OCI-LY3 (cell line): ENCODE measurements around the gene RETREG1.

Experiments
- EZH2phosphoT487 ChIP-seq: fragments of 200-600 bp; shearing (Covaris generic); IDR thresholded peaks from 2 replicates; pipeline ENCODE4 v1.6.1; 2018; ENCODE audit warnings: antibody characterized with exemption, mixed run types, low read depth
- TF ChIP-seq, protein P1 (sequence below): fragments of 200-600, 300-600 bp; sonication (generic); IDR thresholded peaks from 2 replicates; pipeline ENCODE4 v1.5.1; 2014; ENCODE audit warnings: antibody characterized with exemption, low read length, low read depth

- TF ChIP-seq, protein P1, sequence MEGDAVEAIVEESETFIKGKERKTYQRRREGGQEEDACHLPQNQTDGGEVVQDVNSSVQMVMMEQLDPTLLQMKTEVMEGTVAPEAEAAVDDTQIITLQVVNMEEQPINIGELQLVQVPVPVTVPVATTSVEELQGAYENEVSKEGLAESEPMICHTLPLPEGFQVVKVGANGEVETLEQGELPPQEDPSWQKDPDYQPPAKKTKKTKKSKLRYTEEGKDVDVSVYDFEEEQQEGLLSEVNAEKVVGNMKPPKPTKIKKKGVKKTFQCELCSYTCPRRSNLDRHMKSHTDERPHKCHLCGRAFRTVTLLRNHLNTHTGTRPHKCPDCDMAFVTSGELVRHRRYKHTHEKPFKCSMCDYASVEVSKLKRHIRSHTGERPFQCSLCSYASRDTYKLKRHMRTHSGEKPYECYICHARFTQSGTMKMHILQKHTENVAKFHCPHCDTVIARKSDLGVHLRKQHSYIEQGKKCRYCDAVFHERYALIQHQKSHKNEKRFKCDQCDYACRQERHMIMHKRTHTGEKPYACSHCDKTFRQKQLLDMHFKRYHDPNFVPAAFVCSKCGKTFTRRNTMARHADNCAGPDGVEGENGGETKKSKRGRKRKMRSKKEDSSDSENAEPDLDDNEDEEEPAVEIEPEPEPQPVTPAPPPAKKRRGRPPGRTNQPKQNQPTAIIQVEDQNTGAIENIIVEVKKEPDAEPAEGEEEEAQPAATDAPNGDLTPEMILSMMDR: no peak
- TF ChIP-seq EZH2phosphoT487: no peak
Measured at GRCh38 chr5:16461782-16462181, 155.0 kb downstream of the RETREG1 start.
